Umbilical cord (tissue), 2 donors: Measurements from ENCODE around the gene TRIM6. TPM values are rescaled to one million over a fixed set of nuclear protein-coding genes. Genes with fewer than 3 reads are reported as not detected.
"Not testable (repeated sequence)": the region's sequence is repeated elsewhere in the genome, so short reads cannot be mapped to it uniquely, and the experiment has no call there.

ENCODE experiments used
- DNase-seq: peaks from one replicate; pipeline ENCODE4 v3.0.0-alpha.2; 2015; ENCODE audit warnings: low spot score
- total RNA-seq: library from RNA; depleted of rRNA; stranded (reverse); fragments of >200 nt; gene quantifications from one replicate; pipeline ENCODE4 v1.2.3, GENCODE V29; 2014; ENCODE audit warnings: low replicate concordance; ENCODE audit not compliant: insufficient read depth

TRIM6 gene
- total RNA-seq, 1 donor from 2014 or later, result 4.1 TPM

GRCh38 chr11:5603326-5603725 is 6.9 kb downstream of the TRIM6 start:
- no peak for DNase-seq

GRCh38 chr11:5604896-5605295 is 8.5 kb downstream of the TRIM6 start:
- no peak for DNase-seq

DNA sequence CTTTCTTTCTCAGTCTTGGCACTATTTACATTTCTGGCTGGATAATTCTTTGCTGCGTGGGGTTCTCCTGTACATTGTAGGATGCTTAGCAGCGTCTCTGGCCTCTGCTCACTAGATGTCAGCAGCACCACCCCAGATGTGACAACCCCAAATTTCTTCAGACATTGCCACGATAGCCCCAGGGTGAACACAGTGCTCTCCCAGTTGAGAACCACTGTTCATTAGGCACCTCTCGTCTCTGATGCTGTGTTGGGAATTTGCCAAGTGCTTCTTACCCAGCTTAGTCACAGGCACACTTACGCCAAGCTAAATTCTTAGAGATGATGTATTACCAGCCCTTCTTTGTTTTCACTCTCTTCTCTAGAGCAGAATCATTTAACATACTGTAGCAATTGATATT is 9.4 kb downstream of the TRIM6 start:
- DNase-seq, result peak; percentile 46

DNA sequence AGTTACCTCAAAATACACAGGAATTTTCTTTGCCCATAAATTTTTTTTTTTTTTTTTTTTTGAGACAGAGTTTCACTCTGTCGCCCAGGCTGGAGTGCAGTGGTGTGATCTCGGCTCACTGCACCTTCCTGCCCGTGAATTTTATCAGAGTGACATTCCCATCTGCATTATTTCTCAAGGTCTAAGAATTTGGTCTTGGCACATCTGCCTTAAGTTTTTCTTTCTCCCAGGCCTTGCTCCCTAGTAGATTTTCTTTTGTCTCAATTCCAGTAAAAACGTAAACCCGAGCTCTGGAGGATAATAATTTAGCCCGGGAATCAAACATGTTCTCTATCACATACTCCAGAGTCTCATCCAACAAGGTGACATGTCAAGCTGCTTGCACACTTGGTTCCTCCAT is 12.4 kb downstream of the TRIM6 start:
- DNase-seq, result peak; percentile 73

DNA sequence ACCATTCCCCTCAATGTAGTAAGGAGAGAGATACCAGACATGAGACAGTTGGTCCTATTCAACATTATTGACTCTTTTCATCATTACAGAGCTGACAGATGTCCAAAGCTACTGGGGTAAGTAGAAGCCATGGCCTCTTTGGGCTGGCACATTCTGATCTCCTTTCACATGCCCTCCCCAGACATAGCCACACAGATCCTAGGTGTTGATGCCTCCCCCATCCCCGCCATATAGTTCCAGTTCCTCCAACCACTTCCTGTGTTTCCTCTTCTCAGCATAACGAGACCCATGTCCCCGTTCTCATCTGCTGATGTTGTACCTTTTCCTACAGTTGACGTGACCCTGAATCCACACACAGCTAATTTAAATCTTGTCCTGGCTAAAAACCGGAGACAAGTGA is 14.0 kb downstream of the TRIM6 start:
- DNase-seq, result no peak

DNA sequence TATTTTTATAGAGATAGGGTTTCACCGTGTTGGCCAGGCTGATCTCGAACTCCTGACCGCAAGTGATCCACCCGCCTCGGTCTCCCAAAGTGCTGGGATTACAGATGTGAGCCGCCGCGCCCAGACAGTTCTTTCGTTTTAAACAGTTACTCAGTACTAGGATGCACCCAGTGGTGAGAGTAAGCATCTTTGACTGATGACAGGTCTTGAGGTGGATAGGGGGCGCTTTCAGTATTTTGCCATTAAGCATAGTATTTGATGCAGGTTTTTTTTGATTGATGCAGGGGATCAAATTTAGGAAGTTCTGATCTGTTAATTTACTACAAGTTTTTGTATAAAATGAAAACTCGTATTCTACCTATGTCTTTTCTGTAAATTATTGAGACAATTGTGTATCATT is 15.2 kb downstream of the TRIM6 start:
- DNase-seq, result no peak

DNA sequence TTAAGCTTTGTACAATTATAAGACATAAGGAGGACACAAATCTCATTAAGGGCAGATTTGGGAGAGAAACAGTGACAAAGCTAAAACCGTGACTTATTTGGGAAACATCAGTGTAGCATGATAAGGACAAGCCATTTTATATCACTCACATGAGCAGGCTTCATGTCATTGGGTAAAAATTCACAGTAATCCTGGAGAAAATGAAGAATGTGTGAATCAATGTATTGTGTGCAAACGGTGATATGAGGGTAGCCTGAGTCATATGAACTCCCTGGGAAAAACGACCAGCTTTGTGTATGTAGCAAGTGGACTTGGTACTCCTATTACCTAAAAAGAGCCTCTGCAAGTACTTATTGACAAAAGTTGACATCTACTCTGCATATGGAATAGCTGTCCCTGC is 22.4 kb downstream of the TRIM6 start:
- no peak for DNase-seq

DNA sequence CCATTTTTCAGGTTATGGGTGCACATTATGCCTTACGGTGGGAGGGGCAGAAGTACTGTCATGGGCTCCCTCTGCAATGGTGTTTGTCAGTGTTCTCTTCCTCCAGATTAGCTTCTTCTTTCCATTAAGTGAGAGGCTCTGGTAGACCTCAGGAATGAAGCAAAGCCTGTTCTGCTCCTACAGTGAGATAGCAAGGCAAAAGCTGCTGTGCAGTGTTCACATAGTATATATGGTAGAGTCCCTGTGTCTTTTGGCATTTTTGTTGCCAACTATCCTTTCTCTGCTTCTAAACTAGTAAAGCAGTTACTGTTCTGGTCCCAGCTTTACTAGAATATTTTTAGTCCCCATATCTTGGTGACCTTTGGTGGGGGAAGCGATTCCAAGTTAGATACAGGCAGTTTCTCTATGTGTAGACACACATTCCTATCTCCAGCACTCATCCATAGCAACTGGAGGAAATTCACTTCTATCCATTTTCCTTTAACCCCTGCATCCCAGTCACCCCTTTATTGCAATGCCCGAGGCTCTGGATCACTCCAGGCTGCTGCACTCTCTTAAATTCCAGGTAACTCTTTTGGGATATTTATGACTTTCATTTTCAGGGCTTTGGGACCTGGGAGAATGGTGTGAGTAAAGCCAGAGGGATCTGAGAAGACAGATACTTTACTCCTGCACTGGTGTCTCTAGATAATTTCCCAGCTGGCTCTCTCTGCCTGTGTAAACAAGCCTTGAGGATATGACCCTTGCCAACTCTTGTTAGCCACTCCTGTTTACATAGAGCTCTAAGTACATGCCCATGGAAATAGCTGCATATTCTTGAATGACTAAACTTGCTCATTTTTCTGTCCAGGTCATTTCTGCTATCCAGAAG is 24.4 kb downstream of the TRIM6 start:
- peak; percentile 86 for DNase-seq

DNA sequence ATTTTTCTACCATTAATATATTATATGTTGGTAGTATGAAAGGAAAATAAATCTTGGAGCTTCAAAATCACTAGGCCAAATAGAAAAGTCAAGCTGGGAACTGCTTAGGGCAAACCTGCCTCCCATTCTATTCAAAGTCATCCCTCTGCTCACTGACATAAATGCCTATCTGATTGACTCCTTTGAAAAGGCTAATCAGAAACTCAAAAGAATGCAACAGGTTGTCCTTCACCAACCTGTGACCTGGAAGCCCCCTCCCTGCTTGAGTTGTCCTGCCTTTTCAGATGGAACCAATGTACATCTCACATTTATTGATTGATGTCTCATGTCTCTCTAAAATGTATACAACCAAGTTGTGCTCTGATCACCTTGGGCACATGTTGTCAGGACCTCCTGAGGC is 25.1 kb downstream of the TRIM6 start:
- DNase-seq, result no peak

DNA sequence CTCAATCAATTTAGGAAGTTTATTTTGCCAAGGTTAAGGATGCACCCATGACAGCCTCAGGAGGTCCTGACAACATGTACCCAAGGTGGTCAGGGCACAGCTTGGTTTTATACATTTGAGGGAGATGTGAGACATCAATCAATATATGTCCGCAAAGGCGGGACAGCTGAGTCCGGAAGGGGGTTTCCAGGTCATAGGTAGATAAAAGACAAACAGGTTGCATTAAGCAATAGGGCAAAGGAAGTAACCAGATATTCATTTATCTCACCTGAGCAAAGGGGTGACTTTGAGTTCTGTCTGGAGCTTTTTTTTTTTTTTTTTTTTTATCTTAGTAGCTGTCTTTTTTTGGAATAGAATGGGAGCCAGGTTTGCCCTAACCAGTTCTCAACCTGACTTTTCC is 26.4 kb downstream of the TRIM6 start:
- DNase-seq, result no peak

DNA sequence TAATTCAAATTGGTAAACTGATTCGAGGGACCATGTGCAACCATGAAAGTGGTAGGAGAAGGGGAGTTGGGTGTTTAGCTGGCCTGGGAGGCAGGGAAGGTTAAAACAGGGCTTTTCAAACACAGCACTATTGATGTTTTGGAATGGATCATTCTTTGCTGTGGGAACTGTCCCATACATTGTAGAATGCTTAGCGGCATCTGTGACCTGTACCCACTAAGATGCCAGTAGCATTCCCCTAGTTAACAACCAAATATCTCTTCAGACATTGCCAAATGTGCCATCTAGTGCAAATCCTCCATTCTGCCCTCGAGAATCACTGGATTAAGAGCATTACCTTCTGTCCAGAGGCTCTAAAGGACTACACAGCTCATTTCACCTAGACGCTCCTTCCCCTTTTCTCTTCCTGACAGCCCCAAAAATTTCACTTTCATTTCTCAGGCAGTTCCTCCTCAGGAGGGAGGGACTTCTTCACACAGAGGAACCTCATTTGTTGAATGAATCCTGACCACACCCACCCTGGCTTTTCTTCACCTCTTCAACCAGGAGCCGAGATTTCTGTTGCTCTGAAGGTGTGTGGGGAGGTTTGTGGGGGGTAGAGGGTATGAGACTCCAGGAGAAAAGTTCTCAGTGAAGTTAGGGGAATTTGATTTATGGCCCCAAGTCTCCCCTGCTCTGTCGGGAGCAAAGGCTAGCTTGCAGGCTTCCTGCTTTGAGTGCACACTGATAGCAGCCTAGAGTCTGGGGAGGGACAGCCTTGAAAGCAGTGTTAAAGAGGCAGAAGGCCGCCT is 28.2 kb downstream of the TRIM6 start, which contains the start of gene TRIM34:
TSS of gene TRIM34 (plus strand) at position 513 of the 791 bp plus-strand sequence. CDS start 7,331 bp downstream, outside the sequence.
- peak; percentile 91 for DNase-seq

DNA sequence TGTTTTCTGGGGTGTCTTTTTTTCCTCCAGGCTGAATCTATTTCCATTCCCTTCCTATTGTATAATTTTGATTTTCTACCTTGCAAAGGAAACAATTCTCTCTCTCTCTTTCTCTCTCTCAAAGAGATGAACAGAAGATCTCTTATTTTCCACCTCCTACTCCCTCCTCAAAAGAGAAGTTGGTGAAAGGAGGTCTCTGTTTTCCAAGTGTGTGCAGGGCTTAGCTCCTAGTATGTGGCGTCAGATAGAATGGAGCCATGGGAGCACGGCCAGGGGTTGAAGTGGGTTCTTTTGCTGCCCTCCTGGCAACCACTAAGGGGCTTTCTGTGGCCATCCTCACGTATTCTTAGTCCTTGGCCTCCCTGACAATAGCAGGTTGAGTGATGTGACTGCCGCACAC is 28.8 kb downstream of the TRIM6 start:
- no peak for DNase-seq

DNA sequence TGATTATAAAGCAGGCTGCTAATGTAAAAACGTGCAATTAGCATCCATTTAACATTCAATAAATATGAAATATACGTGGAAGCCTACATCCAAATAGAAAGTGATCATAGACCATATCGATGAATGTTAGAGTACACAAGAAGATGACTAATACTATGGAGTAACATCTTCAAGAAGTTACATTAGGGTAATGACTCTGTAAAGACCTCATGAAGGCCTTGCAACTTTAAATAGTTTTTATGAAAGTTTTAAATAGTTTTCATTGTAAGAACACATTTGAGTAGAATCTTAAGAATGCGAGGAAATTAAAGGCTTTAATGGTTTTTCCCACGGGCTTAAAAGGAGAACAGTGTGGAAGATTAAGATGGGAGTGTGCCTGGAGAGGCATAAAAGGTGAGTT is 29.8 kb downstream of the TRIM6 start:
- no peak for DNase-seq

- DNase-seq, result no peak
These were observed 35.0 kb downstream of the TRIM6 start for GRCh38 chr11:5631417-5631816.

- no peak for DNase-seq
These were observed 35.7 kb downstream of the TRIM6 start for GRCh38 chr11:5631969-5632635.

- no peak for DNase-seq
These were observed 43.5 kb downstream of the TRIM6 start for GRCh38 chr11:5639953-5640352.

DNA sequence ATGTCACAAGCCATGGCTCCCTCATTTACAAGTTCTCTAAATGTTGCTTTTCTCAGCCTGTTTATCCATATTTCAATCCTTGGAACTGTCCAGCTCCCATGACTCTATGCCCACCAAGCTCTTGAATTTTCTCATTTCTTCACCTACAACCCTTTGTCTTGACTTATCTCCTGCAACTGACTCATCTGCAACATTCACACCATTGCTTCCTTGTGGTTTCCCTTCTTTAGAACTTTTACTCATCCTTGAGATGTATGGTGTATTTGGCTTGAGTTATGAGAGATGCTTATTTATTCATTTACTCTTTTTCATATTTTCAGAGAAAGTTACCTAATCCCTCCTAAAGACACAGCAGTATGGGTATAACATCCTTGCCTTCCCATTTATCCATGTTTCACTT is 47.1 kb downstream of the TRIM6 start:
- no peak for DNase-seq

DNA sequence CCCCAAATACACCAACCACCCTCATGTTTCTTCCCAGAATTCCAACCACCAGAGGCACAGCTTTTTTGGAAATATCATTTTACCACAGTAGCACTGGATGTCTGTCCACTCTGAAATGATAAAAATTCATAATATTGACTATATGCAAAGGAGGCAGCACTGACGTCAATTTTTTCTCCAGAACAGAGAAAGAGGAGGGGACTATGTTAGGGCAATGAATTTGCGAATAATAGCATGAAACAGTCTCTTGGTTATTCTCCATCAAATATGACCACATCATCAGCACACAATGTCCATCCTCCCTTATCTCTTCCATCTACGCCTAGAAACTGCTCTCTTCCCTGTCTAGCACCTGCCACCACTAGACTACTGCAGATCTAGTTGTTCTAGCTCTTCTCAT is 49.7 kb downstream of the TRIM6 start:
- no peak for DNase-seq

DNA sequence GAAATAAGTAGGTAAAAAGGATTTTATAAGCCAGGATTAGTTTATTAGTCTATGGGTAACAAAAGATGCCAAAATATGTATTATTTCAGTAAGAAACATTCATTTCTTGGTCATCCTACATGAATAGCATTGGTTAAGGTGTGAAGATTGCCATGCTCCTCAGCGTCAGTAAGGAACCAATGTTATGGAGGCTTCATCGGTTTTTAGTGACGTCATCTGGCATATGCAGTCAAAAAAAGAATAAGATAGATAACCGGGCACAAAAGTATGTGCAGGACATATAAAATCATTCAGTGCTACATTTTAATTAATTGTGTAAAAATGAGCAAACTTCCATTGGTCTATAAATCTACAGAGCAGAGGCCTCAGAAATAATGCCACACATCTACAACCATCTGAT is 59.0 kb downstream of the TRIM6 start:
- DNase-seq, result no peak

GRCh38 chr11:5656956-5657355 is 60.5 kb downstream of the TRIM6 start:
- not testable (repeated sequence) for DNase-seq

DNA sequence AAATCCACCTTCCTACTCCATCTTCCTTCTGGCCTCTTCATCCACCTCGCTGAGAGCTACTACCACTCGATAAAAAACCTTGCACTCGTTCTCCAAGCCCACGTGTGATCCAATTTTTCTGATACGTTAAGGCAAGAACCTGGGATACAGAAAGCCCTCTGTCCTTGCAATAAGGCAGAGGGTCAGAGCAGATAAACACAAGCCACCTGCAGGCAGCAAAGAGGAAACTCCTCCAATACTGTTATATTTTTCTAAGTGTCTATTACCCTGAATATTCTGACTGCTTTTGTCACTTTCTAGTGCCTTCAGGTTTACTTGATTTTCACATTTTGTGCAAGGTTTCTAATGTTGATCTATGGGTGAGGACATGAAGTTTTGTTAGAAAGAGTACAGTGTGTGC is 61.9 kb downstream of the TRIM6 start:
- no peak for DNase-seq
